Measurements from ENCODE around the gene UBA52.

GRCh38 chr19:18566953-18567352, 4.7 kb upstream of the UBA52 start:
- TF ChIP-seq POLR2AphosphoS5 (IDR thresholded peaks at IDR 0.05) (no peak), CTCF (IDR thresholded peaks at IDR 0.05; ENCODE audit: poor library complexity, severe bottlenecking) (no peak), SMC3 (conservative IDR thresholded peaks at IDR 0.05; ENCODE audit: poor library complexity) (no peak), RAD21 (conservative IDR thresholded peaks at IDR 0.05) (no peak), EP300 (conservative IDR thresholded peaks at IDR 0.05; ENCODE audit: poor library complexity, severe bottlenecking) (no peak), TAF1 (IDR thresholded peaks at IDR 0.05; ENCODE audit: low read depth) (no peak)

All from neural cell (in vitro differentiated cells).